ENCODE data around the gene PPT1.

PPT1 gene

DNA sequence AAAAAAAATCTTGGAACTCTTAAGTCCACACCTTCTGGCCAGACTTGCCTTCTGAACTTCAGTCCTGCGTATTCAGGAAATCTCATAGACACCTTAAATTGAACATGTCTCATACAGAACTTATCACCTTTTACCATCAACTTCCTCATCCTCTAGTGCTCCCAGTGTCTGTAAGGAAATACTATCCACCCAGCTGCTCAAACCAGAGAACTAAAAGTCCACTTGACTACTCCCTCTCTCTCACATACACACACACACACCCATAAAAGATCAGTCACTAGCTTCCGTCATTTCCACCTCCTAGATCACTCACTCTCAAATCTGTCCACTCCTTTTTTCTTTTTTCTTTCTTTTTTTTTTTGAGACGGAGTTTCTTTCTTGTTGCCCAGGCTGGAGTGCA lies 67.4 kb downstream of the PPT1 start:
- DNase-seq (ENCODE audit: low read depth): no peak

GRCh38 chr1:40027647-40028046 lies 69.4 kb downstream of the PPT1 start:
- no peak for DNase-seq (ENCODE audit: low read depth)

- DNase-seq (ENCODE audit: low read depth): no peak
Measured at GRCh38 chr1:40024671-40025070, 72.4 kb downstream of the PPT1 start.

DNA sequence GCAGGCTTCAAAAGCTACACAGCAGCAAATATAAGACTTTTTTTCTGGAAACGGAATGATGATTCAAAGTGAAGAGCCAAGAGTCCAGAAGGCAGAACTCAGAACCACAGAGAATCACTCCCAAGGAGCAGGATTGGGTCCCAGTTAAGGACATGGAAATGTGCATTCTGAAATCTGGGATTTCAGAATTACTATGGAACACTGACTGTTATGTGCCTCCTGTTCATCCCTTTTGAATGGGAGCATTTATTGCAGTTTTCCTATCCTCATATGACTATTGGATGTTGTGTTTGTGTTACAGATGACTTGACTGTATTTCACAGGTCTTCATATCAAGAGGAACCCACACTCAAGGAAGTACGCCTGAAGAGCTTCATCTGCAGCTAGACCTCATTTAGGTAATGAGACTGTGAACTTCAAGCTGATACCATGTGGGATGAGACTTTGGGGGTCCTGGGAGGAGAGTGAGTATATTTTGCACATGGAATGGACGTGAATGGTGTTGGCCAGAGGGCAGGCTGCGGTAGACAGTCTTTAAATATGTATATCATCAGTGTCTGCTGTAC lies 73.6 kb downstream of the PPT1 start:
- DNase-seq (ENCODE audit: low read depth): no peak

All from stimulated activated CD8-positive, alpha-beta memory T cell treated with anti-CD3 and anti-CD28 coated beads, Interleukin-4, amount 100 ng/mL, for 24 hours (primary cell).